Measurements from ENCODE around the gene FOSB.

- TF ChIP-seq, protein P1, sequence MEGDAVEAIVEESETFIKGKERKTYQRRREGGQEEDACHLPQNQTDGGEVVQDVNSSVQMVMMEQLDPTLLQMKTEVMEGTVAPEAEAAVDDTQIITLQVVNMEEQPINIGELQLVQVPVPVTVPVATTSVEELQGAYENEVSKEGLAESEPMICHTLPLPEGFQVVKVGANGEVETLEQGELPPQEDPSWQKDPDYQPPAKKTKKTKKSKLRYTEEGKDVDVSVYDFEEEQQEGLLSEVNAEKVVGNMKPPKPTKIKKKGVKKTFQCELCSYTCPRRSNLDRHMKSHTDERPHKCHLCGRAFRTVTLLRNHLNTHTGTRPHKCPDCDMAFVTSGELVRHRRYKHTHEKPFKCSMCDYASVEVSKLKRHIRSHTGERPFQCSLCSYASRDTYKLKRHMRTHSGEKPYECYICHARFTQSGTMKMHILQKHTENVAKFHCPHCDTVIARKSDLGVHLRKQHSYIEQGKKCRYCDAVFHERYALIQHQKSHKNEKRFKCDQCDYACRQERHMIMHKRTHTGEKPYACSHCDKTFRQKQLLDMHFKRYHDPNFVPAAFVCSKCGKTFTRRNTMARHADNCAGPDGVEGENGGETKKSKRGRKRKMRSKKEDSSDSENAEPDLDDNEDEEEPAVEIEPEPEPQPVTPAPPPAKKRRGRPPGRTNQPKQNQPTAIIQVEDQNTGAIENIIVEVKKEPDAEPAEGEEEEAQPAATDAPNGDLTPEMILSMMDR (conservative IDR thresholded peaks at IDR 0.05; ENCODE audit: low read depth, low read length): no peak
- TF ChIP-seq EZH2 (IDR thresholded peaks at IDR 0.05; ENCODE audit: borderline replicate concordance, low read depth, low read length, poor library complexity, severe bottlenecking): no peak
These were observed 19.4 kb upstream of the FOSB start for GRCh38 chr19:45448425-45448756.

Measured in A673 (cell line).